NCI-H1694 (cell line): ENCODE measurements around the gene MKKS.

Experiments used
- DNase-seq: peaks from one replicate; lab custom pipeline; 2025; lab: John Stamatoyannopoulos, UW

Gene MKKS

DNA sequence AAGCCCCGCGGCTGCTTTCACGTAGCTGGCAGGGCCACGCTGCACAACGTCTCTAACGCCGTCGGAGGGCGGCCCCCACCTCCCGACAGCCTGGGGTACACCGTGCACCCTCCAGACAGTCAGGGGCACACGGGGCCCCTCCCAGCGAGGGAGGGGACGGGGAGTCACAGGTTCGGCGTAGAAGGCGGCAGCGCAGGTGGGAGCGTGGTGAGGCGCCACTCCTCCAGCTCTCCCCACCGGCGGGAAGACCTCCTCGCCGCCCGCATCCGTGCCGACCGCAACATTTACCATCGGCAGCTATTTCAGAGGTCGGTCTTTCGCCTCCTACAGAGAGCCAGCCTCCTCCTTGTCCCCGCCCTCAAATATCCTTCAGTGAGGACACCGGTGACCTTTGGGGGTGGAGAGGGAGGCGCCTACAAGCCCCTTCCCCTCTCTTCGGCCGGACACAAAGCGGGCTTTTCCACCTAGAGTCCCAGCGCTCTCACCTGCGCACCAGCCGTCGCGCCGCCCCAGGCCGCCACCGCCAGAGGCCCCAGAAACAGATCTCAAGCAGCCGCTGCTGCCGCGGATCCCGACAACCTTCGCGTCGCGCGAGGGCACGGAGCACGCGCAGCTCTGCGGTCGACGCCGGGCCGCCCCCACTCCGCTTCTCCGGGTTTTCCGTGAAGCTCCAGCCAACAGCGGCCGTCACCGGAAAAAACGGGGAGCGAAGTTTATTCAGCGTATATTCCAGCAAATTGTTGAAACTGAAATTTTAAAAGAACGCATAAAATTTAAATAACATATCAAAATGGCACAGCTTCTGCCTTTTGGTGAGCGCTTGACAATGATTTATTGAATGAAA, at the start of gene MKKS:
TSS of gene MKKS (minus strand) at position 600 of the 844 bp plus-strand sequence. CDS start 20,708 bp downstream, outside the sequence.
- DNase-seq, result peak; percentile 61

DNA sequence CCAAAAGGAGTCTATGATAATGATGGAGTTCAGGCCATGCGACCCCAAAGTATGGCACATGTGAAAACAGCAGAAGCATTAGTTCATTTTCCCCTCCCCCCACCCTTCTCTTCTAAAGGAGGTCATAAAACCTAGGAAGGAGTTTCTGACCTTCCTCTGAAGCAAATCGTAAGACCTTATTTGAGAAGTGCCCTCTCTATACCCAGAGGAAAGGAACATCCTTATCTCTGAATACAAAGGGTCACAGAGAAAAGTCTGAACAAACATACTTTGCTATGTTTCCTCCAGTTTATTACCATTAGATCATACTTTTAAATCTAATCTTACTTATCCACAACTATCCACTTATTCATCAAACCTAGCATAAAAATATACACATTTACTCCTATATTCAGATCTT, 49.7 kb upstream of the MKKS start:
- no peak for DNase-seq

DNA sequence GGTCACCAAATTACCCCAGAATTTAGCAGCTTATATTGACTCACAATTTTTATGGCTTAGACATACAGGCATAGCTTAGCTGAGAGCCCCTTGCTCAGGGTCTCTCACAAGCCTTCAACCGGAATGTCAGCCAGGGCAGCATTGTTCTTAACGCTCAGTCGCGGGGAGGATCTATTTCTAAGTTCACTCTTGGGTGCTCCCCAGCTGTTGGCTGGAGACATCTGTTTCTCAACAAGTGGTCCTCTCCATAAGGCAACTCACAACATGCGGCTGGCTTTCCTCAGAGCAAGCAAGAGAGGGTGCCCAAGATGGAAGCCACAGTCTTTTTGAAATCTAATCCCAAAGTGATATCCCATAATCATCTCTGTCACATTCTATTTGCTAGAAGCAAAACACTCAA, 47.7 kb upstream of the MKKS start:
- no peak for DNase-seq

DNA sequence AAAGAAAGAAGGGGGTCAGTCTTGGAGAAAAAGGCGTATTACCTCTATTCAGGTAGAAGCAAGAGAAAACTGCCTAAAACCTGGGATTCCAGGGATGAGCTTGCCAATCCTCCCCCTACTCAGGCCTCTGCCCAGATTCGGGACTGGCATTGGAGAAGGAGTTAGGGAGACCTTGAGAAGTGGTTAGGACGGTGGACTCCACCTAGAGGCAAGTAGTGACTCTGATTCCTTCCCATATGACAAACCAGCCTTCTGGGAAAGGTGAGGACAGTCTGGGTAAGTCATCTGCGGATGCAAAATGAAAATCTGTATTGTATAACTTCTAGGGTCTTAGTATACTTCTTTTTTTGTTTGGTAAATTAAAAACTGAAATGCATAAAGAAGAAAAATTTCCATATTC, 44.9 kb upstream of the MKKS start:
- DNase-seq, result no peak

DNA sequence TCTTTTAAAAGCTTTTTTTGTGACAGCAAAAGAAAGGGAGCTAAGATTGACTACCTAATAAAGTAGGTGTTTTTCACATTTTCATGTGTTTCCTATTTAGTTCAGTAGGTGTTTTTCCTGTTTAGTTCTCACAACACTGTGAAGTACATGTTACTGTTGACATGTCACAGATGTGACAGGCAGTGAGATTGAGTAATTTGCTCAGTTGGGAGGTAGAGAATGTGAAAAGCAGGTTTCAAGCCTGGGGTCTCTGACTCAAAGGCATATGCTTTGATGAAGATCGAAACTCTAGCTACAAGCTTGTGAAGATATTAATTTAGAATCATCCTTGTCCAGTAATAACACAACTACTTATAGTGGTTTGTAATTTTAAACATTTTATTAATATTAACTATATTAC, 44.2 kb upstream of the MKKS start:
- no peak for DNase-seq

DNA sequence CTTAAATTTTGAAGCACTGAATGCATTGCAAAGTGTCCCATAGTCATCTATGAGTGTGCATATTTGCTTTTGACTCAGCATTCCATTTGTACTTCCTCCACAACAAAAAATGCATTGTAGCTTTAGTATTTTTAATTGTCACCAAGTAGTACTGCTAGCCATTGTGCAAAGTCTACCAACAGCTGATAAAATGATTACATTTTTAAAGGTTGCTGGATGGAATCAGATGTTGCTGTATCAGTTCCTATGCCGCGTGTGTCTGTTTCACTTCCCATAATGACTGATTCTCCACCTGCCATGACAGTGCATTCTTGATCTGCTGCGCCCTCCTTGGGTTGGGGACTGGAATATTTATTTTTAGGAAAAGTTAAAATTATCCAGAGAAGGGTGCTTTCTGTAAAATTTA, 42.3 kb upstream of the MKKS start:
- no peak for DNase-seq

DNA sequence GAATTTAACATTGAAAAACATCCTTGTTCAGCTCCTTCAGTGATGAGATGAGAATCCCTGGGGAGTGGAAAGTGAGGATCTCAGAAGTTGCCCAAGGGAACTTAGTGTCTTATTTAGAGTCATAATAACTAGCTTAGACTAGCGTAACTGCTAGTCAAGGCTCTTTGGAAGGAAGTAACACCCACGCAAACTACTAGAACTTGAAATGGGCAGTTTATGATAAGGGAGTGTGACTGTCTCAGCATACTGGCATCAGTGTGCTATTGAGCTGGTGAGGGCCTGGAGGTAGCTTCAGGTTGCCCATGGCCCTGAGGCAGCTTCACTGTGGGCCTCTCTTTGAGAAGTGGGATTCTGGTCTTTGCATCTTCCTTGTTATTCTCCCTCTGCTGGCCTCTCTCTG, 41.2 kb upstream of the MKKS start:
- DNase-seq, result no peak

DNA sequence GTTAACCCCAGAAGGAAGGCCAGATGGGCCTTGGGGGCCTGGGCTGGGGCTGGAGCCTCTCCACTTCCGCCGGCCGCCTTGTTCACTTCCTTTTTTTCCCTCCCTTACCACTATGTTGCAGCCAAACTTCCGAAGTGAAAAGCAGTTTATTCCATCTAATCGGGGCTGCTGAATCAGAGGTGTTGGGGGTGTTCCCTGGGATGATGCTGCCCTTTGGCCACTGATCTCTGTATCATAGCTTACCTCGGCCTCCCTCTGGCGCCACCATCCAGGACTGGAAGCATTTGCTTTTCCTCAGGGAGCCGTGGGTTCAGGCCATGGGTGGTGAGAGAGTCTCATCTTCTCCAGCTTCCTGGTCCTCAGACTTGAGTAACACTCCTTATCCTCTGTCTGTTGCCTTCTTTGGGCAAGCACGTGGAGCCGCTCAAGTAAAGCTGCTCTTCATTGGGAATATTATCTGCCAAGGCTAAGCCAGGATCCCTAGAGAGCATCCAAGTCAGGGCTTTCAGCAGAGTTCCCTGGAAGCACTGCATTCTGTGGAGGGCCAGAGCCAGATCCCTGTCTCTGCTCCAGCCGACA, 40.7 kb upstream of the MKKS start:
- DNase-seq, result no peak

DNA sequence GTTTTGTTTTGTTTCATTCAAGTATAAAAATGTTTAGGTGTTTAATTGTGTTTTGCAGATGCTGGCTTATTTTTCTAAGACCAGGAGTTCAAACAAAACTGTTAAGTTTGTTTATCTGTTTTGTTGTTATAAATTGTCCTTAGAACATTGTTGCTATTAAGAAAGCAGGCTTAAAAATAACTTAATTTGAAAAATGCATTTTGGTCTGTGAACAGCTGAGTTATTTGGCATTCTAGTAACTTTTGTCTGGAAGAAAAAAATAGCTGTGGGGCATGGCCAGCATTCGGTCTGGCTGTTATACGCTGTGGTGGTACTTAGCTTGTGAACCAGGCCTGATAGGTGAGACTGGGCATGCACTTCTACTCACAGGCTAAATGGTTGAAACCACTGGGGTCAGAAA, 38.8 kb upstream of the MKKS start:
- DNase-seq, result no peak

DNA sequence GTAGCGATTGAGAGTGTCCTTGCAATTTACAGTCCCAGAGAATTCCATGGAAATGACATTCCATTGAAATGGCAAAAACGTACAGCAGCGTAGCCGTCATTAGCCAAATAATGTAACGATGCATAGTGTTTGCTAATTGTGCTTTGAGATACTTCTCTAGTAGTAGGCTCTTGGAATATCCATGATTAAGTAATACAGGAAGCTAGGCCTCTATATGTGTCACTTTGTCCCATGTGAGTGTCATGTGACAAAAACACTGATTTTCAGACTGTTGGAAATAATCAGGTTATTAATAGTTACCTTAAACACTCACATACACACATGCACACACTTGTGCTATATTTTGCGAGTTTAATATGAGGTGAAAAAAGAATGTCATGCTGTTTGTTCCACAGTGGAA, 36.3 kb upstream of the MKKS start:
- no peak for DNase-seq

DNA sequence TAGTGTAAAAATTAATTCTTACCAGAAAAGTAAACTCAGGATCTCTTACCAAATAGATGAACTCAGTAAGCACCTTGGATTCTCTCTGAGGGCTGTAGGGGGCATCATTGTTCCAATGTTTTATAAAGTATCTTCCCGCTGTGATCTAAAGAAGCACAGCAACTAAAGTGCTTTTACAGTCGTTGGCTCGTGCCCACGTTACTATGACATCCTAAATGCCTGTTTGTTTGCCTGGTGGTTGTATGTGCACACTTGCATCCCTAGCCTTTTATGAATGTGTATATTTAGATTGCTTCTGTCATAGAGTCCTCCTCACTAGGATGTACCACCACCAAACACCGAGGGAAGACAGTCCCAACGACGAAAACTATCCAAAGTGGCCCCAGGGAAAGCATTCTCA, 35.6 kb upstream of the MKKS start:
- DNase-seq, result peak; percentile 72

DNA sequence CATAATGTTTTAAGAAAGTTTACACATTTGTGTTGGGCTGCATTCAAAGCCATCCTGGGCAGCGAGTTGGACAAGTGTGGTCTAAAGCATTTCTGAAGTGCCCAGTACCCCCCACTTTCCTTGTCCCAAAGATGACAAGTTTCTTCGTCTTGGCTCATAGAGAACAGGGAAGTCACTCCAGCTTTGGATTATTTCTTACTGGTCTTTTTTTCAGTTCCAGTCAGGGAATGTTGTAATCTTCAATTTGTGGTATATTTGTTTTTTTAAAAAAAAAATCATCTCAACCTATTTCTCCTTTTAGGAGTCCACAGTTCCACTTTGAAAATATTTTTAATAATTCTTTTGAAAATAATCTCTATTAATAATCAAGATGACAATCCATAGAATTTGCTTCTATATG, 35.0 kb upstream of the MKKS start:
- no peak for DNase-seq

DNA sequence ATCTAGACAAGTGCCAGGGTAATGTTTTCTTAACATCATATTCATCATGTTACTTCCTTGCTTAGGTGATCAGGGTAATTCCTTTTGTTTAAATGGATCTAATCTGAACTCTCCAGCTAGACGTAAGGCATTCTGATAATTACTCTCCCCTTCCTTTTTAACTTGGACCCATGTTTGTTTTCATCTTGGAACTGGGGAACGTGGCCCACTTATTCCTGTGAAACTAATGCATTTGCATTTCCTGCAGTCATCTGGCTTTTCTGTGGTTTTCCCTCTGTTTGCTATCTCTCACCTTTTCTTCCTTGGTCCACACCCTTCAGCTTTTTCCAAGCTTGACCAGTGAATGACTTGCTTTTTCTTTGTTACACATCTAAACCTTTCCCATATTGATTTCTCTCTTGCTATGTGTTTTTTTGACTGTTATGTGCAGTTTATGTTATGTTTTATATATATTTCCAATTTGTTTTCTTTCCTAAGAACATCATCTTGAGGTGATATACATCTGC, 34.4 kb upstream of the MKKS start:
- DNase-seq, result no peak

DNA sequence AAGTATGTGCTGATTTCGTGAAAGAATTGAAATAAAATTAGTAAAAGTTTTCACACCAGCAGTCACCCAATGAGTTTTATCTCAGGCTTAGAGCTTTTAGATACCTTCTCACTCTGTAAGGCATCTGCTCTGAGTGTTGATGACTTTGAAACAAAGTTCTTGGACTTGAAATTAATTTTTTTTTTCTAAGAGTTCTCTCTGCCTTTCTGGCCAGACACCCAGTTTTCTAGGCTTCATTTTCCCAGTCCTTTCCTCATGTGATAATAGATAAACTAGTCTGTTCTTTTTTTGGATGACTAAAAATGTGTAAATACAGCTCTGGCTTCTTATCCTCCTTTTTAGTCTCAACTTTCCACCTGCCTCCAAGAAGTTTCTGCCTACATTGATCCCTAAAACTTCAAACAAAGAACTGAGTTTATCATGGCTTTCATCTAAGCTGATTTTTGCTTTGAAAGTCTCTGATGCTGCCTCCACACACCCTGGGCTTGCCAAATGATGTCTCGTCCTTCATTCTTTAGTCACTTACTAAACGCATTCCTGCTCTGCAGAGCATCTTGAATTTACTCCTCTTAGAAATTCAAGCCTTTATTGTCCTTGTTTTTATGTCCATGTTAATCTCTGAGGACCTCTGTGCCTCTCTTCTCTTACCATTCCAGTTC, 33.8 kb upstream of the MKKS start:
- no peak for DNase-seq

DNA sequence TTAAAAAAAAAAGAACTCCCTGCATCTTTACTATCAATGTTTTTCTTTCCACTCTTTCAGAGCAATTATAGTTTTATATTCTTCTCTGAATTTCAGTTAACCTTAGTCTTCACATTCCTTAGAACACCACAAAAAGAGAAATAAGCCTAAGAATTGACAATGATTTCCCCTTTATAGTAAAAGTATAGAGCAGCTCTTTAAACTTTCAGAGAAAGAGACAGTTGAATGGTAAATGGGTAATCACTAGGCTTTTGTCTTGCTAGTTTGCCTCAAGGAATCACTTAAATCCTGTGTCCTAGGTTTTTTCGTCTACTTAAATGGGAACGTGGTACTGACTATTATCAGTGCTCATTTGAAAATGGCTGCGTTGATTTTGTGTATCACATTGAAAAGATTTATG, 32.8 kb upstream of the MKKS start:
- no peak for DNase-seq

DNA sequence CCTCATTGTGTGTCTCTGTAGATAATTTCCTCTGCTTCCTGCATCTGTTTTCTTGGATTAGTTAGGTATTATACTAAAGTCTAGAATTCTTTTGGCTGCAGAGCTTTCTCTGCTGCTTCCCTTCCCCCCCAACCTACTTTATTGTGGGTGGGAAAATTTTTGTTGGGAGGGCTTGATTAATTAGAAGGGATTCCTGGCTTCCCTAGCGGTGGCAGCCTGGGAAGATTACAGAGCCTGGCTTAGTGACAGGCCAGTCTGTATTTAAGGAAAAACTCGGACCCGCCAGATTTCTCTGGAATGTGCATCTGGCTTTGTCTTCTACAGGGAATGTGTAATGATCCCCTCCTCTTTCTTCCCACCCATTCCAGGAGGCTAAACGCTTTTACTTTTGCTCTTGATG, 32.3 kb upstream of the MKKS start:
- no peak for DNase-seq

DNA sequence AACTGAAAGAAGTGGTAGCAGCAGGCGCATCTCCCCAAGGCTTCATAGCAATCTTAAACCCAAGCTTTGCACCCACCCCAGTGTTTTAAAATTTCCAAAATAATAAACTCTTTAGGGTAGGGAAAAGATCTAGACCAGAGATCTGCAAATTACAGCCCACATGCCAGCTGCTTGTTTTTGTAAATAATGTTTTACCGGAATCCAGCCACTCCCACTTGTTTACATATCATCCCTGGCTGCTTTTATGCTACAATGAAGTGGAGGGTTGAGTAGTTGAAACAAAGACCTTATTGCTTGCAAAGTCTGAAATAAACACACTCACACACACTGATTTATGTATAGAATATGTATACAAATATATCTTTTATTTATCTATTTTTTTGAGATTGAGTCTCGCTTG, 31.1 kb upstream of the MKKS start:
- DNase-seq, result no peak

DNA sequence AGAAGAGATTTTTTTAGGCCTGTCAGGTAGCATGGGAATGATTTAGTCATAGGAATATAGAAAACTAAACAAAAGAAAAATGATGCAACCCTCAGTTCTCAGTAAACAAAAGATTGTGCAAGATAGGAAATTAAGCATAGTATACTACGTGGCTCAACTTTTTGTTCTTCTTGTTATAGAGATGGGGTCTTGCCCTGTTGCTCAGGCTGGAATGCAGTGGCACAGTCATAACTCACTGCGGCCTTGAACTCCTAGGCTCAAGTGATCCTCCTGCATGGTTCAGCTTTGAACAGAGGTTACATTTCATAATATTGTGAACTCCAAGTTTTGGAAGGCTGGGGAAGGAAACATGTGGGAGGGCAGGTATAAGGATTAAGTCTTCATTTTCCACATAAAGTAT, 29.6 kb upstream of the MKKS start:
- no peak for DNase-seq

DNA sequence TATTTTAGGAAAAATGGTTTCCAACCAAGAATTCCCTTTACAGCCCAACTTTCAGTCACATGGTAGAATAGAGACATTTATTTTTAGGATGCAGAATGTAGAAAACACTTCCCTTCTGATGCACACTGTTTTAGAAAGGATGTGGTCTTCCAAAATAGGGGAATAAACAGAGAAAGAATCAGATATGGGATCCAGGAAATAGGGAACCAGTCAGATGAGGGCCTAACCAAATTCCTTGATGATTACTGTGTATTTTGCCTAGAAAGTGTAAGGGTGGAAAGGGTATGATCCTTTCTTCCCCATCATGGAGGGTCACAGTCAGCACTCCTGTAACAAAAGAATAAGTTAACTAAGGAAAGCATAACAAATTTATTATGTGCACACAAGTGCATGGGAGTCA, 28.5 kb upstream of the MKKS start:
- no peak for DNase-seq

DNA sequence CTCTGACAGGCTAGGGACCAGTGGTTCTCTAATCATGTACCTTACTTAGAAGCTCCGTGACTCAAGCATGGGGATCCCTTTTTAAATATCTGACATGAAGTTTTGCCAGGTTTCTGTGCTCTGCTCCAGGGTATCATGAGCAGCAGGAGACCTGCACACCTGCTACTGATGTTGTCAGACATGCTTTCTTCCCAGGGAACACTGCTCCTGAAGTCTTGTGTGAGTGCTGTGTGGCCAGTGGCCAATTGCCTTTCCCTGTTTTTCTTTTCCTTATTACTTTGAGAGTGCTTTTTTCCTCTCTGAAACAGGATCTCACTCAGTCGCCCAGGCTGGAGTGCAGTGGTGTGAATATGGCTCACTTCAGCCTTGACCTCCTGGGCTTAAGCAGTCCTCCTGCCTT, 27.5 kb upstream of the MKKS start:
- DNase-seq, result no peak

DNA sequence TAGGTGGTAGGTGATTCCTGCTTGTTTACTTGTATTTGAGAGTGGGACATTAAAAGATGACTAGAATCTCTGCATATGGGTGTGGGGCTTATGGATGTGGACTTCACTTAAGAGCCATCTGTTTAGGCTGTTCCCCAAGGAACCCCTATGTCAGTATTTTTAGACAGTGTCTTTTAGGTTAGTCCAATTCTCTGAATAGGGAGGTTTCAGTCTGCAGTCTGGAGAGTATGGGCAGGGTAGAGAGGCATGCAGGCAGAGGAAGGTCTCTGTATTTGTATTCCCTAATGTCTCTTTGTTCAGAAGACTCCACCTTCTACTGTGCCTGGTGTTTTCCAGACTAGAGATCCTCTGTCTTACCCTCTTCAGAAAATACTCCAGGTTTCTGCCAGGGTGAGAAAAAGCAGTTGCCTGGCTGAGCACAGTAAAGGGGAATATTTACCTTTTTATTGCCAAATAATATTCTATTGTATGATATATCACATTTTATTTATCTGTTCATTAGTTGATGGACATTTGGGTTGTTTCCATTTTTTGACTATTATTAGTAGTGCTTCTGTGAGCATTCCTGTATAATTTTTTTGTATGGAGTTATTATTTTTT, 20.2 kb upstream of the MKKS start:
- no peak for DNase-seq

DNA sequence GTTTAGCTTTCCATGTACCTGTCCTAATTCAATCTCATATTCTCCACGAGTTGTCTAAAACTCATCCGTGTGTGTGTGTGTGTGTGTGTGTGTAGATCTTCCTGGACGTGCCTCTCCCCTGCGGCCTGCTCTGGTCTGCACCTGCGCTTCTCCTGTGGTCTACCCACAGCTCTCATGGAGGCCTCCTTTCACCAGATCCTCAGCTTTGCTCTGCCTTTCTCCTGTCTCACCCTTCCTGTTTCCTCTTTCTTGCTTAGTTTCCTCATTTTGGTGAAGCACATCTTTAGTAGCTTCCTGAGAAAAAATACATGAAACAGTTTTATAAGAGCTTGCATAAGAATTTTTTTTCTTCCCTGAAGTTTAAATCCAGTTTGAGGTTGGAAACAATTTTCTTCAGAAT, 19.2 kb upstream of the MKKS start:
- no peak for DNase-seq

DNA sequence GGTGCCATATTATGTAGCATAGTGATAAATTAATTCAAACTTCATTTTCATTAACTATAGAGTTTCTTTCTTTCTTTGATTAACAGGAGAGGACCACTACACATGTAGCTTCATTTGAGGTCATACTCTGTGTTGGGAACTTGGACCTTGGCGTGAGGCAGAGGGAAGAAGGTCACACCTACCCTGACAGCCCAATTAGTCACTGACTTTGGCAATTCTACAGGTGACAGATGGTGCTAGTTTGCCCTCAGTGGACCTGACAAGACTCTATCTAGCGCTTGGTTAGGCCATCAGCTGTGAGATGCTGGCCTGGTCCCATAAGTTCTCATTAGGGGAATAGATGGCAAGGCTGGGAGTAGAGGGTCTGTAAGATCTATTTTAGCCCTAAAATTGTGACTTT, 15.2 kb upstream of the MKKS start:
- DNase-seq, result no peak
